Suprapubic skin (tissue), 4 donors: Measurements from ENCODE around the gene CYSLTR1.

ENCODE experiments used
- POLR2A ChIP-seq, 2 donors: fragments of 450-650 bp; IDR thresholded peaks; one replicate each; pipeline ENCODE4 v1.6.1; 2017; ENCODE audit warnings: antibody characterized with exemption in 2 of 2, mild to moderate bottlenecking in 2 of 2, moderate library complexity in 2 of 2
- POLR2AphosphoS5 ChIP-seq, 3 donors: sonication (generic); formaldehyde crosslinking; IDR thresholded peaks; one replicate each; pipeline ENCODE4 v1.6.1; 2017; ENCODE audit warnings: antibody characterized with exemption in 3 of 3
- TF ChIP-seq, protein P1 (sequence below), 2 donors: fragments of 200-600 bp in 1 of 2; fragments of 450-650 bp in 1 of 2; sonication (generic) in 1 of 2; IDR thresholded peaks; one replicate each; pipeline ENCODE4 v1.5.1; 2016 to 2019; ENCODE audit warnings: antibody characterized with exemption in 2 of 2, mild to moderate bottlenecking in 1 of 2, moderate library complexity in 1 of 2

DNA sequence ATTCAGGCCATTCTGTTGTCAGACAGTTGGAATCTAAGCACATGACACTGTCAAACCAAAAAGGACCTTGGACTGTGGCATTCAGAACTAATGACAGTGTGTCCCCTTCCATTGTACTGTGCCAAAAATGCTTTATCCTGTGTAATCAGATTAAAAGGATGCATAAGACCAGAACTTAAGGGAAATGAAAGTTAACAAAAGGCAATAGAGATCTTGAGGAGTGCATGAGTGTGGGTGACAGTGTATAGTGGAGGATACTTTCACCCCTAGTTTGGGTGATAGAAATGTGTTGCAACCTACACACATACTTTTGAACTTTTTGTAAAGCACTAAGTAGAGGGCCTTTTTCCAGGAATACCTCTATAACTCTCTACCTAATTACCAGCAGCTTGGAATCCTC is 4.5 kb downstream of the CYSLTR1 start:
- TF ChIP-seq POLR2AphosphoS5 (IDR thresholded peaks at IDR 0.05) (no peak), POLR2A (IDR thresholded peaks at IDR 0.05) (no peak)
- TF ChIP-seq, protein P1, sequence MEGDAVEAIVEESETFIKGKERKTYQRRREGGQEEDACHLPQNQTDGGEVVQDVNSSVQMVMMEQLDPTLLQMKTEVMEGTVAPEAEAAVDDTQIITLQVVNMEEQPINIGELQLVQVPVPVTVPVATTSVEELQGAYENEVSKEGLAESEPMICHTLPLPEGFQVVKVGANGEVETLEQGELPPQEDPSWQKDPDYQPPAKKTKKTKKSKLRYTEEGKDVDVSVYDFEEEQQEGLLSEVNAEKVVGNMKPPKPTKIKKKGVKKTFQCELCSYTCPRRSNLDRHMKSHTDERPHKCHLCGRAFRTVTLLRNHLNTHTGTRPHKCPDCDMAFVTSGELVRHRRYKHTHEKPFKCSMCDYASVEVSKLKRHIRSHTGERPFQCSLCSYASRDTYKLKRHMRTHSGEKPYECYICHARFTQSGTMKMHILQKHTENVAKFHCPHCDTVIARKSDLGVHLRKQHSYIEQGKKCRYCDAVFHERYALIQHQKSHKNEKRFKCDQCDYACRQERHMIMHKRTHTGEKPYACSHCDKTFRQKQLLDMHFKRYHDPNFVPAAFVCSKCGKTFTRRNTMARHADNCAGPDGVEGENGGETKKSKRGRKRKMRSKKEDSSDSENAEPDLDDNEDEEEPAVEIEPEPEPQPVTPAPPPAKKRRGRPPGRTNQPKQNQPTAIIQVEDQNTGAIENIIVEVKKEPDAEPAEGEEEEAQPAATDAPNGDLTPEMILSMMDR (IDR thresholded peaks at IDR 0.05) = no peak
